ENCODE results near the gene ARNT2. TPM values are rescaled to one million over a fixed set of nuclear protein-coding genes. Genes with fewer than 3 reads are reported as not detected.

Gene ARNT2
- total and polyA plus RNA-seq, 3 donors from 2014 or later: 34.3 to 58.7 (median 50.2) TPM

GRCh38 chr15:80429964-80430363 is 25.8 kb downstream of the ARNT2 start:
- Histone ChIP-seq H3K27ac (no peak overlapping the region), H3K9me3 (no peaks in the 10 kb centered on the region), H3K4me3 (no peak overlapping the region), H3K27me3 (no peaks in the 10 kb centered on the region), H3K36me3 (ENCODE audit: low read depth, missing control alignments) (no peaks in the 10 kb centered on the region), H3K4me1 (peaks cover 5% of the 10 kb centered on the region)
- no peak for DNase-seq
- WGBS, 2 donors: 88 to 89% methylated on average over 5 of the region's 5 CpGs
- TF ChIP-seq POLR2A (IDR thresholded peaks at IDR 0.05) (no peak), CTCF (IDR thresholded peaks at IDR 0.05) (no peak)
- intact Hi-C loops (cut with DNase I; ENCODE audit: low total_unique reads): no loop called here

GRCh38 chr15:80431635-80432344 is 27.6 kb downstream of the ARNT2 start:
- Histone ChIP-seq H3K36me3 (ENCODE audit: low read depth, missing control alignments) (no peaks in the 10 kb centered on the region), H3K4me3 (no peak overlapping the region), H3K4me1 (peaks cover 11% of the 10 kb centered on the region), H3K27ac (no peak overlapping the region), H3K27me3 (no peaks in the 10 kb centered on the region), H3K9me3 (no peaks in the 10 kb centered on the region)
- DNase-seq: no peak
- intact Hi-C loops (cut with DNase I; ENCODE audit: low total_unique reads): no loop called here
- TF ChIP-seq CTCF (IDR thresholded peaks at IDR 0.05) (no peak), POLR2A (IDR thresholded peaks at IDR 0.05) (no peak)
- WGBS, 2 donors: 75 to 82% methylated on average over 11 of the region's 11 CpGs

- 75 to 93% methylated on average over 2 of the region's 2 CpGs for WGBS, 2 donors
- H3K9me3 ChIP-seq: no peaks in the 10 kb centered on the region
- no peaks in the 10 kb centered on the region for H3K27me3 ChIP-seq
- no peaks in the 10 kb centered on the region for H3K36me3 ChIP-seq (ENCODE audit: low read depth, missing control alignments)
- DNase-seq: no peak
- no peak overlapping the region for H3K4me3 ChIP-seq
- TF ChIP-seq POLR2A (IDR thresholded peaks at IDR 0.05) (no peak), CTCF (IDR thresholded peaks at IDR 0.05) (no peak)
- H3K27ac ChIP-seq: no peak overlapping the region
- intact Hi-C loops (cut with DNase I; ENCODE audit: low total_unique reads): no loop called here
- peaks cover 11% of the 10 kb centered on the region for H3K4me1 ChIP-seq
Measured at GRCh38 chr15:80432345-80432702, 28.1 kb downstream of the ARNT2 start.

- Histone ChIP-seq H3K4me1 (peaks cover 7% of the 10 kb centered on the region), H3K27ac (no peak overlapping the region), H3K36me3 (ENCODE audit: low read depth, missing control alignments) (no peaks in the 10 kb centered on the region), H3K4me3 (no peak overlapping the region), H3K9me3 (no peaks in the 10 kb centered on the region), H3K27me3 (no peaks in the 10 kb centered on the region)
- DNase-seq: no peak
- WGBS, 2 donors: 91 to 93% methylated on average over 5 of the region's 5 CpGs
- intact Hi-C loops (cut with DNase I; ENCODE audit: low total_unique reads): no loop called here
- no peak for TF ChIP-seq POLR2A (IDR thresholded peaks at IDR 0.05)
- no peak for TF ChIP-seq CTCF (IDR thresholded peaks at IDR 0.05)
Measured at GRCh38 chr15:80433836-80434235, 29.7 kb downstream of the ARNT2 start.

Data from testis (tissue), 3 donors.